SK-N-SH (cell line): ENCODE data around the gene ZFHX3. TPM values are rescaled to one million over a fixed set of nuclear protein-coding genes. Genes with fewer than 3 reads are reported as not detected.
A peak's percentile ranks its signal among the peaks of the same experiment; 100 is the strongest.

Experiments
- CTCF ChIA-PET: fragments of 300-600, 350-600 bp; formaldehyde crosslinking; extraction: SDS; loops from one replicate; lab custom pipeline; 2021; lab: Yijun Ruan, JAX
- POLR2A ChIA-PET: fragments of 350-600 bp; sonication (Branson Sonifier 250); formaldehyde crosslinking; extraction: SDS; loops from one replicate; lab custom pipeline; 2020; ENCODE audit warnings: antibody characterized with exemption, inconsistent platforms; lab: Yijun Ruan, JAX
- DNase-seq: peaks from one replicate; pipeline ENCODE4 v3.0.0; 2012
- H2AFZ ChIP-seq: fragments of 200-600 bp; sonication (generic); 2 replicates; pipeline ENCODE4 v1.8.1; 2016; ENCODE audit warnings: antibody characterized with exemption, mild to moderate bottlenecking, low read depth
- H3F3A ChIP-seq: fragments of 200-600 bp; sonication (generic); replicated peaks from 2 replicates; pipeline ENCODE3; 2016; ENCODE audit warnings: antibody characterized with exemption, mild to moderate bottlenecking; ENCODE audit not compliant: insufficient read depth
- H3K27ac ChIP-seq, 2 experiments: fragments of 200-500 bp in 1 of 2; fragments of 200-600 bp in 1 of 2; sonication (Bioruptor generic) in 1 of 2; sonication (generic), shearing (Covaris generic) in 1 of 2; 2 replicates each; pipeline versions ENCODE4 v1.5.1 to v1.6.1; 2014 to 2016; ENCODE audit warnings: low read depth in 2 of 2, inconsistent platforms in 1 of 2, low read length in 1 of 2, mild to moderate bottlenecking in 1 of 2, mixed read lengths in 1 of 2
- H3K27me3 ChIP-seq: fragments of 200-600 bp; sonication (generic), shearing (Covaris generic); 2 replicates; pipeline ENCODE4 v1.6.1; 2016; ENCODE audit warnings: mixed run types; ENCODE audit not compliant: insufficient read depth
- H3K36me3 ChIP-seq, 2 experiments: fragments of 200-500 bp in 1 of 2; fragments of 200-600 bp in 1 of 2; sonication (Bioruptor generic) in 1 of 2; sonication (generic) in 1 of 2; replicated peaks in 1 of 2; 2 replicates each; pipeline versions ENCODE3 to v1.5.1; 2014 to 2016; ENCODE audit warnings: low read length in 1 of 2, mild to moderate bottlenecking in 1 of 2; ENCODE audit not compliant: insufficient read depth in 2 of 2, control insufficient read depth in 1 of 2
- H3K4me1 ChIP-seq, 2 experiments: fragments of 200-500 bp in 1 of 2; fragments of 200-600 bp in 1 of 2; sonication (Bioruptor generic) in 1 of 2; sonication (generic), shearing (Covaris generic) in 1 of 2; 2 replicates each; pipeline versions ENCODE4 v1.5.1 to v1.6.1; 2014 to 2016; ENCODE audit warnings: low read depth in 1 of 2, low read length in 1 of 2, mixed run types in 1 of 2; ENCODE audit not compliant: insufficient read depth in 2 of 2, control insufficient read depth in 1 of 2
- H3K4me2 ChIP-seq: fragments of 200-600 bp; sonication (generic), shearing (Covaris generic); 2 replicates; pipeline ENCODE4 v1.6.1; 2017; ENCODE audit warnings: mixed run types
- H3K4me3 ChIP-seq, 2 experiments: fragments of 200-500 bp in 1 of 2; fragments of 200-600 bp in 1 of 2; sonication (Bioruptor generic) in 1 of 2; sonication (generic), shearing (Covaris generic) in 1 of 2; 2 replicates each; pipeline versions ENCODE4 v1.5.1 to v1.8.1; 2014 to 2016; ENCODE audit warnings: low read depth in 2 of 2, inconsistent platforms in 1 of 2, low read length in 1 of 2, mild to moderate bottlenecking in 1 of 2, mixed read lengths in 1 of 2, moderate library complexity in 1 of 2
- H3K79me2 ChIP-seq: fragments of 200-600 bp; sonication (generic); 2 replicates; pipeline ENCODE4 v1.8.1; 2017; ENCODE audit warnings: mild to moderate bottlenecking; ENCODE audit not compliant: insufficient read depth
- H3K9ac ChIP-seq: fragments of 200-600 bp; sonication (generic); 2 replicates; pipeline ENCODE4 v1.6.1; 2017; ENCODE audit warnings: mixed run types
- H3K9me2 ChIP-seq: fragments of 200-600 bp; sonication (generic); 2 replicates; pipeline ENCODE4 v1.6.1; 2017; ENCODE audit warnings: mixed run types
- H3K9me3 ChIP-seq: fragments of 200-600 bp; sonication (generic); 2 replicates; pipeline ENCODE4 v1.6.1; 2017; ENCODE audit warnings: mixed run types, mild to moderate bottlenecking, moderate library complexity
- H4K20me1 ChIP-seq: fragments of 200-600 bp; sonication (generic); 2 replicates; pipeline ENCODE4 v1.6.1; 2017; ENCODE audit warnings: mild to moderate bottlenecking, mixed run types; ENCODE audit not compliant: insufficient read depth
- CTCF ChIP-seq: fragments of 200-600 bp; sonication (generic); IDR thresholded peaks from 2 replicates; pipeline ENCODE4 v1.6.1; 2017; ENCODE audit warnings: antibody characterized with exemption, mild to moderate bottlenecking, moderate library complexity
- GATA2 ChIP-seq: sonication (generic); formaldehyde crosslinking; IDR thresholded peaks from 2 replicates; pipeline ENCODE4 v1.5.0; 2020; ENCODE audit warnings: mild to moderate bottlenecking, missing genetic modification reagents
- IRF3 ChIP-seq: fragments of 150-350 bp; IDR thresholded peaks from 2 replicates; pipeline ENCODE4 v1.6.1; 2016; ENCODE audit warnings: mild to moderate bottlenecking, low read depth, low read length
- REST ChIP-seq: IDR thresholded peaks from 2 replicates; pipeline ENCODE4 v1.6.1; 2012; ENCODE audit warnings: mild to moderate bottlenecking, low read depth, low read length, moderate library complexity
- RFX5 ChIP-seq: IDR thresholded peaks from 2 replicates; pipeline ENCODE4 v1.6.1; 2012; ENCODE audit warnings: mild to moderate bottlenecking, improper control_type of control experiment, low read length
- SIN3A ChIP-seq: IDR thresholded peaks from 2 replicates; pipeline ENCODE4 v1.6.1; 2012; ENCODE audit warnings: low read depth, mild to moderate bottlenecking, low read length, moderate library complexity, borderline replicate concordance
- ZBTB33 ChIP-seq: IDR thresholded peaks from 2 replicates; pipeline ENCODE4 v1.4.0; 2012; ENCODE audit warnings: low read depth, borderline replicate concordance
- WGBS: methylation state at CpG from one replicate; pipeline ENCODE4 v1.1.6; 2017; ENCODE audit warnings: low lambda C conversion rate; 5-methylcytosine and 5-hydroxymethylcytosine counted together
- polyA plus RNA-seq, 3 experiments: library from polyadenylated mRNA; depleted of rRNA; stranded (reverse); fragments of >200 nt; gene quantifications; 2 replicates each; pipeline ENCODE4 v1.2.3, GENCODE V29; 2012
- TF ChIP-seq, protein P1 (sequence below): IDR thresholded peaks from 2 replicates; pipeline ENCODE4; 2012

ZFHX3 gene
- polyA plus RNA-seq, 1 of the 3 experiments (the other 2 are of a cell fraction) = 2.0 TPM

DNA sequence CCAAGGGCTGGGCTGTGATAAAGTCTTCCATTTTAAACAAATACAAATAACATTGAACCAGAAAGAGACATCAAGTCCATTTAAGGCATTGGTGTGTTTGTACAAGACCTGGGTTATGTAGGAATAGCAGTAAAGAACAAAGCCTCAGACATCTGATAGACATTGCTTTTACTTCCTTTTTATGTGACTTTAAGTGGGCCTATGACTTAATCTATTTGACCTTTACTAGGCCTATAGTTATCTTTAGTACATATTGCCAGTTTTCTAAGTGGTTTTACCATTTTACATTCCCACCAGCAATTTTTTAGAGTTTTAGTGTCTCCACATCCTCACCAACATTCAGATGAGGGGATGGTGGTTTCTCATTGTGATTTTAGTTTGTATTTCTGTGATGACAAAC, 298.8 kb downstream of the ZFHX3 start:
- H3K9ac ChIP-seq = no peak overlapping the region
- ChIA-PET CTCF (no interaction called here), POLR2A (no interaction called here)
- H3K4me3 ChIP-seq = no peak overlapping the region
- no peaks in the 10 kb centered on the region for H3F3A ChIP-seq
- peaks cover 0 to under 1% of the 10 kb centered on the region in 2 experiments; a peak in 2 of 4 replicates for H3K4me1 ChIP-seq
- H3K9me2 ChIP-seq = no peaks in the 10 kb centered on the region
- no peaks in the 10 kb centered on the region for H3K79me2 ChIP-seq
- H4K20me1 ChIP-seq = no peaks in the 10 kb centered on the region
- H3K4me2 ChIP-seq = no peak overlapping the region
- TF ChIP-seq ZBTB33 (no peak), SIN3A (no peak)
- H3K36me3 ChIP-seq = no peaks in the 10 kb centered on the region
- DNase-seq = no peak
- H2AFZ ChIP-seq = no peak overlapping the region
- no peaks in the 10 kb centered on the region for H3K27me3 ChIP-seq
- no peak overlapping the region for H3K27ac ChIP-seq
- H3K9me3 ChIP-seq = no peaks in the 10 kb centered on the region

DNA sequence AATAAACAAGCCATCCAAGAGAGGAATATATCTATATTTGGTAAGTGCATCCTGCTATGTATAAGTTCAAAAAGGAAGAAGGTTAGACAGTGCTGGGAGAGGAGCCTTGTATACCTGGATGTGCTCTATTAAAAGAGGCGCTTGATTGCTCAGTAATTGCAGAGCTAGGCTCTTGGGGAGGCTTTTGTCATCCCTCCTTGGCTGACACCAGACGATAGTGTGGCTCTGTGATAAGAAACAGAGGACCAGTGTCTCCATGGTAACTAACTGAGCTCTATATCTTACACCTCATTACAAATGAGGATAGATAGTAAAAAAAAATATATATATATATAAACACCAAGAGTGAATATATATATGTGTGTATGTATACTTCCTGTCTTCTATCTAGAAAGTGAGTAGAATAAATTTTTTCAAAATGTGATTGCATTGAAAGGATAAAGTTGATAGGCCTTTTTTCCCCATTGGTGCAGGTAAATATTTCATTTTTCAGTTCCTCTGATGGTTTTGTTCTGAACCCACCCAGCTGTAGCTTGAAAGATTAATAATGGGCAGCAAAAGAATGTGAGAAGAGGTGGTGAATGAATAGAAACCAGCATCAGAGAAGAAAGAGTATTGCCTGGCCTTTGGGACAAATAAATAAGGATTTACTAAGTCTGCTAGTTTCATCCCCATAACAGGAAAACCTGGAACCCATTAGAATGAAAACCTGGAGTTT, 303.7 kb downstream of the ZFHX3 start:
- DNase-seq = peak; percentile 33
- no peaks in the 10 kb centered on the region for H3K9me2 ChIP-seq
- peaks cover 9% of the 10 kb centered on the region for H3F3A ChIP-seq
- CTCF ChIA-PET = interaction anchor here (1.7 to 2.1 kb wide), 2 partner anchors 9 to 88 kb away, joined by 3 to 5 read pairs; no protein-coding TSS in a partner anchor
- no peaks in the 10 kb centered on the region for H3K79me2 ChIP-seq
- H4K20me1 ChIP-seq = no peaks in the 10 kb centered on the region
- TF ChIP-seq CTCF (no peak), GATA2 (CRISPR knock-in tag) (peak; percentile 38; the same call in 1 of the 2 replicates), REST (no peak), ZBTB33 (no peak), RFX5 (no peak), IRF3 (no peak)
- TF ChIP-seq, protein P1, sequence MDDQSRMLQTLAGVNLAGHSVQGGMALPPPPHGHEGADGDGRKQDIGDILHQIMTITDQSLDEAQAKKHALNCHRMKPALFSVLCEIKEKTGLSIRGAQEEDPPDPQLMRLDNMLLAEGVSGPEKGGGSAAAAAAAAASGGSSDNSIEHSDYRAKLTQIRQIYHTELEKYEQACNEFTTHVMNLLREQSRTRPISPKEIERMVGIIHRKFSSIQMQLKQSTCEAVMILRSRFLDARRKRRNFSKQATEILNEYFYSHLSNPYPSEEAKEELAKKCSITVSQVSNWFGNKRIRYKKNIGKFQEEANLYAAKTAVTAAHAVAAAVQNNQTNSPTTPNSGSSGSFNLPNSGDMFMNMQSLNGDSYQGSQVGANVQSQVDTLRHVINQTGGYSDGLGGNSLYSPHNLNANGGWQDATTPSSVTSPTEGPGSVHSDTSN = no peak
- TF ChIP-seq, all 33 proteins: peak for 1
- Histone ChIP-seq H3K9ac (no peak overlapping the region), H3K4me1 (peaks cover 2 to 13% of the 10 kb centered on the region in 2 experiments; a peak in 3 of 4 replicates), H3K9me3 (no peaks in the 10 kb centered on the region), H2AFZ (no peak overlapping the region), H3K27me3 (no peaks in the 10 kb centered on the region), H3K36me3 (no peaks in the 10 kb centered on the region), H3K27ac (peak overlapping the region in 1 of 2 experiments; percentile 30; a peak in 1 of 4 replicates), H3K4me2 (no peak overlapping the region), H3K4me3 (no peak overlapping the region)
- 85% methylated on average over 2 of the region's 2 CpGs for WGBS
- POLR2A ChIA-PET = no interaction called here
